ENCODE measurements around the gene HSPG2.
"Not testable (repeated sequence)": the region's sequence is repeated elsewhere in the genome, so short reads cannot be mapped to it uniquely, and the experiment has no call there.

Gene HSPG2

DNA sequence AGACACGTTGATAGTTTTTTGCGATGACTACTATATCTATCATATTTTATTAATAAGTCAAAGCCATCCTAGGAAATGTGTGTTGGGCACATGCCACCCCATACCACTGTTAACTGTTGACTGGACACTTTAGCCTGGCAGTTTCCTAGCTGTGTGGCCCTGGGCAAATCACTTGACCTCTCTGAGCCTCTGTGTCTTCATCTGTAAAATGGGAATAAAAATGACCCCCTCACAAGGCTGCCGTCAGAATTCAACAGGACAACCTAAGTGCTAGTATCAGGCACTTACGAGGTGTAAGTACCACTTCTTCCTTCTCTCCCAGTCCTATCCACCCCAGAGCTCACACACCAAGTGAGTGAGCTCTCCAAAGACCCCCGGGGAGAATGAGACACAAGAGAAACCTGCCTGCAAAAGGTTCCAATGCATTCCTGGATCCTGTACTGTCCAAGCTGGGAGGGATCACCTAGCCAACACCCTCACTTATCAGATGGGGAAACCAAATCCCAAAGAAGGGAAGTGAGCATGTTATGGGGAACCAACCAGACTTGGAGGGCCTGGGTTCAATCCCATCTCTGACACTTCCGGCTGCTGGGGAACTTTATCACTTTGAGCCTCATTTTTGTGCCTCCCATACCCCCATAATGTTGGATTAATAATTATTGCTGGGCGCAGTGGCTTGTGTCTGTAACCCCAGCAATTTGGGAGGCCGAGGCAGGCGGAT, 24.9 kb downstream of the HSPG2 start:
- no peak for DNase-seq

DNA sequence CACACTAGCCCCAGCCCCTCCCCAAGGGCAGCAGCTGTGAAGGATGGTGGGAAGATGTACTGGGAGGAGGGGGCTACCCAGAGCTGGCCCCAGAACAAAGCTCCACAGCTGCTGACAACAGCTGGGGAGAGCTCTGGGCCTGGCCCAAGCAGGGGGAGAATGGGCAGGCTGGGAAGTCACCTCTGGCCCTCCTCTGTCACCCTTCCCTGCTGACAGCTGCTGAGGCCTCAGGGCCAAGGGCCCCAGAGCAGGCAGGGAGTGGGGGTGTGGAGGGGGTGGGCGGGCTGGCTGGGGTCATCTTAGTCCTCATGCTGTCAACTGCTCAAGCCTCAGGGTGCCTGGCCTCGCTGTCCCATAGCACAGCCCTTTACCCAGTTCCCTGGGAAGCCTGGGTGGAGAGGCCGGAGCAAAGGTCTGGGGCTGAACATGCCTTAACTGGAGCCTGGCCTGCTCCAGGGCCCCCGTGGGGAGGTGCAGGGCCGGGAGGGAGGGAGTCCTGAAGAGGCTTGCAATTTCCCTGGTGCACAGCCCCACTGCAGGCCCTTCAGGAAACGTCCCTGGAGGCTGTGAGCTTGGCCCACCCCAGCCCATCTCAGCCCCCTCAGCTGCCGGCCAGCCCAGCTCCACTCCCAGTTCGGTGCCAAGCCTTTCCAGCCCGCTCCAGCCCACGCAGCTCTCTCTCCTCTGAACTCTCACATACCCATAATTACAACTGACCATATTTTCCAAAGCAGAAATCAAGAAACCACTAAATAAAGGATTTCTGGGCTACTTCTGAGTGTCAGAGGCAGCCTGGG, 25.7 kb downstream of the HSPG2 start:
- DNase-seq = no peak

DNA sequence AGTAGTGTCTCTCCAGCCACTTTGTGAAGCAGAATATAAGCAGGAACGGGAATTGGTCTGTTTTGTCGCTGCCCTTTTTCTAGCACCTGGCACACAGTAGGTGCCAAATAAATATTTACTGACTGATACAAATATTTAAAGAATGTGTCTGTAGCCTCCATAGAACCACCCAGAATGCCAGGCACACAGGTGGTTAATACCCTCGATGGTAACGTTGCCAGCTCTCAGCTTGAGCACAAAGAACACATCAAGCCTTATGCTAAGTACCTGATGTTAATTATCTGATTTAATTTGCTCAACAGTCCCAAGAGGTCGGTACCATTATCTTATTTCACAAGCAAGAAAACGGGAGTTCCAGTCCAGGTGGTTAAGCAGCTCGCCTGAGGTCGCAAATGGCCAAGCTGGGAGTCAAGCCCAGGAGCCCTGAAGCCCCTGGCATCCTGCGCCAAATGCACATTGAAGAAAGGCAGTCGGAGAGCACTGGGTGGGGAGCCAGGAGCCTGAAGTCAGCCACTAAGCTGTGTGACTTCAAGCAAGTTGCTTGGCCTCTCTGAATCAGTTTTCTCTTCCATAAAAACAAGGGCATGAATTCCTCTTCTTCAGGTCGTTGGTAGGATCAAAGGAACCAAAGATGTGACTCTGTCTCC, 26.4 kb downstream of the HSPG2 start:
- no peak for DNase-seq

DNA sequence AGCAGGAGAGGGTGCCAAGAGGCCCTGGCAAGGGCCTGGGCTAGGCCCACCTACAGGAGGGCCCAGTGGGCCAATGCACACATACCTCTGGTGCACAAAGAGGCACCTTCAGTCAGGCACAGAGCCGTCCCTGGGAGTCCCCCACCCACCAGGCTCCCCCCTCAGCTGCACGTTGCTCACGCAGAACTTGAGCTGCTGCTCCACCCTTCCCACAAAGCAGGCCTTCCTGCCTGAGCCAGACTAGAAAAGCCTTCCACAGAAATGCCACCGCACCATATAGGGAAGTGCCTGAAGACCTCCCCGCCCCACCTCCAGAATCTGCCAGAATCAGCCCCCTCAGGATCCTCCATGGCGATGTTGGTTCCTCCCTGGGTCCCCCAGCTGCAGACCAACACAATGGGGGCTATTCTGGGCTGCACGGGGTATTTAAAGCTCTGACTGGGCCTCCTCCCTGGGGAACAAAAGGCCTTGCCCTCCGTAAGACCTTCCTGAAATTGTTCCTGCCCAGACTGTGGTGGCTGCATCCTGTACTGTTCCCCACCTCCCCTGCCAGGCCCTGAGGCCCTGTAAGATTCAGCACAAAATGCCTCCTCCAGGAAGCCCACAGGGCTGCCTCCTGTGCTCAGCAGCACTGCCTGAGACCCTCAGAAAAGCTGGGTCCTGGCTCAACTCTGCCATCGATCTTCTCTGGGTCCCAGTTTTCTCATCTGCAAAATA, 27.2 kb downstream of the HSPG2 start:
- no peak for DNase-seq

DNA sequence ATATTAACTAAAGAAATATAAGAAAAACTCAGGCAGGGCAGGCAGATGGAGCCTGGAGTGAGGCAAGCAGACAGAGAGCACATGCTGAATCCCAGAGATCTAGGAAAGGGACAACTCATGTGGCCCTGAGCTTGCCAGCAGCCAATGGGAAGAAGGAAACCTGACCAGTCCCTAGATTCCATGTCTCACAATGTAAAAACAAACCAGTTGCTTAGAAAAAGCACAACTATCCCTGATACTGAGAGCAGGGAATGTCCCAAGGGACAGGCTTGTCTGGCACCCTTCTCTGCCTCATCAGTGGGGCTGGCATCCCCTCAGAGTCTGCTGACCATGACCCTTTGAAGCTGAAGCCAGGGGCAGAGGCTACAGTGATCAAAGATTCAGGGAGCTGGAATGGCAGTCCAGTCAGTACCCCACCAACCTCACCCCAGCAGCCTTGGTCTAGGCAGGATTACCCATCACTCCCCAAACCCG, 27.8 kb downstream of the HSPG2 start:
- DNase-seq = no peak

DNA sequence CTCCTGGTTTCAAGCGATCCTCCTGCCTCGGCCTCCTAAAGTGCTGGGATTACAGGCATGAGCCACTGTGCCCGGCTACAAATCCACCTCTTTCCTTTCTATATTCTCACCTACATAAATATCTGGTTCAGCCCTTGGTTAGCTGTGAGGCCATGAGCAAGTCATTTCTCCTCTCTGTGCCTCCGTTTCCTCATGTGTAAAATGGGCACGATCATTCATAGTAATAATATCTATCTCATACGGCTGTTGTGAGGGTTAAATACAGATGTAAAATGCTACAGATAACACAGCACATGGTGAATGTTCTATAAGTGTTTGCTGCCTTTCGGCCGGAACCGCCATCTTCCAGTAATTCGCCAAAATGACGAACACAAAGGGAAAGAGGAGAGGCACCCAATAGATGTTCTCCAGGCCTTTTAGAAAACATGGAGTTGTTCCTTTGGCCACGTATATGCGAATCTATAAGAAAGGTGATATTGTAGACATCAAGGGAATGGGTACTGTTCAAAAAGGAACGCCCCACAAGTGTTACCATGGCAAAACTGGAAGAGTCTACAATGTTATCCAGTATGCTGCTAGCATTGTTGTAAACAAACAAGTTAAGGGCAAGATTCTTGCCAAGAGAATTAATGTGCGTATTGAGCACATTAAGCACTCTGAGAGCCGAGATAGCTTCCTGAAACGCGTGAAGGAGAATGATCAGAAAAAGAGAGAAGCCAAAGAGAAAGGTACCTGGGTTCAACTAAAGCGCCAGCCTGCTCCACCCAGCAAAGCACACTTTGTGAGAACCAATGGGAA, 29.2 kb downstream of the HSPG2 start:
- not testable (repeated sequence) for DNase-seq

DNA sequence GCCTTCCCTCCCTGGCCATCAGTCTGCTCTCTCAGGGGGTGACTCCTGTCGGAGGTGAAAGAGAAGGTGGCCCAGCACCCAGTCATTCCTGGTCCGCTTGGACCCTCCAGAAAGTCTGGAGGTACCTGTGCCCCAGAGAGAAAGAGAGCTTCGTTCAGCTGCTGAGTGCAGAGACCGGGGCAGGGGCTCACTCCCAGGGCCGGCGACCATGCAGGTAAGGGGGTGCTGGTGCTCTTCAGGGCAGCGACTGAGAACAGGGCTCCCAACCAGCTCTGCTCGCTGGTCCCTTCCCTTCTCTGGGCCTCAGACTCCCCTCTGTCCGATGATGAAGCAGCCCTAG, 30.1 kb downstream of the HSPG2 start:
- DNase-seq = no peak

DNA sequence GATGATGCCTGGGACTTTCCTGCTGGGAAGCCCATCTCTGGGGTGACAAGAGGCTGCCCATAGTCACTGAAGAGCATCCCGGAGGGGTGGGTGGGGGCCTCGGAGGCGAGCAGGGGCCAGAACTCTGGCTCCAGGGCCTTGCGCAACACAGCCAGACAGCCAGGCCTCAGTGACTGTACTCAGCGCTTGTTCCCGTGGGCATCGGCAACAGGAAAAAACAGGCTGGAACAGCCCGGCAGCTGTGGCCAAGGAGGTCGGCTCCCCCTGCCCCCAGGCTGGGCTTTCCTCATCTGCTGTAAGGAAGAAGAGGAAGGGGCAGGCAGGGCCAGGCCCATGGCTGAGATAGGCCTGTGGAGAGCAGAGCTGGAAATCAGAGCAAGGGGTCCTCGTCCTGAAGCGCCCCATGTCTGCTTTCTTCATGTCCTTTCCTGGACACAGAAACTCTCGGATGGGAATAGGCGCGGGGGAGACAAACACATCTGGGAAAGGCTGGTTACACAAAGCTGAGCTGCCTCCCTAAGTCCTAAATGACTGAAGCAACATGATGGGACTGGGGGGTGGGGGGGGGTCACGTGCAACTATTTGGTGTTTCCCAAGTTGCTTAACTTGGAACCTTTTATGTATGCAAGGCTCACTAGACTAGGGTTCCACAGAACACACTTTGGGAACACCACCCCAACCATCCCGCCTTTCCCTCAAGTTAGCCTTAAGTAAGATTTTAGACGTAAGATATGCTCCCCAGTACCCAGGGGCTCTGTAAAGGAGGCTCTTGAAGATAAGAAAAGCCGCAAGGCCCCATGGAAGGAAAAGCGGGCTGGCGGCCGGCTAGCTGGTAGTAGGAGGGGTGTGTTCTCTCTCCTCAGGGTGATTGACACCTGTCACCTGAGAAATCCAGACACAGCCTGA, 30.7 kb downstream of the HSPG2 start:
- DNase-seq = no peak

DNA sequence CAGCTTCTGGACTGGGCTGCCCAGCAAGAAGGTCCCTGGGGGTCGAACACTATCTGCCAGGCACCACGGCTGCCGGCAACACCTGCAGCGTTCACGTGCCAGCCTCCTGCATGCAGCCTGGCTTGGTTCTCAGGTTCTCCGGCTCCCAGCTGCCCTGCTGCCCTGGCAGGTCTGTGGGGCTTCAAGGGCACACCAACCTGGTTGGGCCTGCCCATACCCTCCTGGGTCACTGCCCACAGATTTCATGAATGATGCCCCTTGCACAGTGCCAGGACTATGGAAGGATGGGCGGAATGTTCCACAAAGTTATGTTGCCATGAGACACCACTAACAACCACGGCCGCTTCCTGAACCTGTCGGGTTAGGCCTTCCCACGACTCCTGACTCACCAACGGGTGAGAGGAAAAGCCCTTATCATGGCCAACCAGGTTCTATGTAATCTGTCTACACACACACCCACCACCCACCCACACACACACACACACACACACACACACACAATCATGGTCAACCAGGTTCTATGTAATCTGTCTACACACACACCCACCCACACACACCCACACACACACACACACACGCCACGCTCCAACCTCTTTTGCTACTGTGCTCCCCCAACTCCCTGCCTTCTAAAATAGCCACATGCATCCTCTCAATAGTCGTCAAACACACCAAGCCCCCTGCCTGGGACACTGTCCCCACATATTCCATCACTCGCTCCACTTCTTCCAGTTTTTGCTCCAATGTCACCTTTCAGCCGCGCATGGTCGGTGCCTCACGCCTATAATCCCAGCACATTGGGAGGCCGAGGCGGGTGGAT, 32.2 kb downstream of the HSPG2 start:
- DNase-seq = no peak

DNA sequence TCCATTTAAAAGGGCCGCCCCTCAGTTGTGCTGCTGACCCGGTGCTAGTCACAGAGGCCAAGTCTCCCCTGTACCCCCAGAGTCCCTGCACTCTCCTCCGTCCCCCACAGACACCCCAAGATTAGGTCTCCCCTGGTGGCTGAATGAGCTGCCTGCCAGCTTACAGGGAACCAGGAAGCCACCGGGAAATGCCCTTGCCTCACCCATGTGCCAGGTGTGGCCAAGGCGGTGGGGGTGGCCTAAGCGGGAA, 32.7 kb downstream of the HSPG2 start:
- DNase-seq = no peak

DNA sequence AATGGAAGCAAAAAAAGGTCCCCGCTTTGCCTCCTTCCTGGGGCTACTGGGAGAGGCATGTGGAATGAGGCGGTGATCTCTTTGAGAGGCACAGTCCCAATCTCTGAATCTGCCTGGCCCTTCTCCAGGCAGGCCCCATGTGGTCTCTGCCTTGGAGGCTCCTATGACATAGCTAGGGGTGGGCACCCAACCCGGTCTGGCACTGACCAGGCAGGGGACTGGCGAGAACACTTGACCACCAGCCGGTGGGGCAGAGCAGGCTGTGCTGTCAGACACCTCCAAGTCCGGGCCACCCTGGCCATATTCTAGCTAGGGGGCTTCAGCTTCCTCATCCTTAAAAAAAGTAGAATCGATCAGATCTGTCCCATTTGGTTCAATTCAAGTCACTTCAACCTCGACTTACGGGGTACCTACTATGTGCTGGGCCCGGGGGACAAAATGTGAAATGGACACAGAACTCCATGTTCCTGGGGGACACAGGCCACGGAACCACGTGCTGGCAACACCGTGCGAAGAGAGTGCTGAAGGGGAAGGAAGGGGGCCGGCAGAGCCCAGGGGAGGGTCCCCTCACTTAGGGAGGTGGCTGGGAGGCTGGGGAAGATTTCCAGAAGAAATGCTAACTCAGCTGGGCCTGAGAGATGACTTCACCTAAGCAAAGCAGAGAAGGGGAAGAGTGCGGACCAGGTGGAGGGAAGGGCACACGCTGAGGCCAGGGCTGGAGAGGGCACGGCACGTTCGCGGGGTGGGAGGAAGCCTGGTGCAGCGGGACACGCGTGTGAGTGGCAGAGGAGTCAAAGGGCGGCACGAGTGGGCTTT, 33.3 kb downstream of the HSPG2 start:
- DNase-seq = no peak

DNA sequence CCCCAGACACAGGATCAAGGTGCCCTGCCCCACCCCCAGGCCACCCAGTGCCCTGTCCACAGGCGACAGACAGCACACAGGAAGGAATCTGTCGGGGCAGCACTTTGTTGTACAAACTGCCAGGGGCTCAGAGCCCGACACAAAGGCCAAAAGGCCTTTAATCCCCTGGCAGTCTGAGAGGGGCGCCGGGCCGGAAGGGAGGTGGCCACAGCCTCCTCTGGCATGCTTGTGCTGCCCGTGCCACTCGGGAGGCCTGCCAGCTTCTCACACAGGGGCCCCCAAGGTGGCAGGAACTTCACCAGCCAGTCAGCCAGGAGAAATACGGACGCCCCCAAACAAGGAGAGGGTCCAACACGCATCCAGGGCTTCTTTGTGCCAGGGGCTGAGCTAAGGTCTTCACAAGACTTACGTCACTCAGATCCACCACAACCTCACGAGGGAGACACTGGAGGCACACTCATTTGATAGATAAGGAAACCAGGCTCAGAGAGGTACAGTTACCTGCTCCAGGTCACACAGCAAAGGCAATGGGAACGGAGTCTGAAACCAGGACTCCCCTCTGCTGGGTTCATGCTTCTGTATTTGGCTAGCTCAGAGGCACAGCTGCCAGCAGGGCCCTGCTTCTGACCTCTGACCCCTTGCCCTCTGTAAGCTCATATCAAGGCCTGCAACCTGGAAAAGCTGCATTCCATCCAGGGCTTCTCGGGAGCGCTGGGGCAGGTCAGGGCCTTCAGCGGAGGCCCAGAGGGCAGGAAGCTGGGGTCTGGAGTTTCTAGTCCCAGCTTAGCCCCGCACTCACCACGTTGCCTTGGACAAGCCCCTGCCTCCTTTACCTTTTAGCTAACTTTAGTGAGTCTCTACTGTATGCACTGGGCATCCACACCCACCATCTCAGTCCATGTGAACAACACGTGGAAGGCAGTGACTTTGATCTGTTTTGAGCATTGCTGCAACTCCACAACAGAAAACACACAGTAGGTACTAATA, 34.8 kb downstream of the HSPG2 start:
- DNase-seq = no peak

DNA sequence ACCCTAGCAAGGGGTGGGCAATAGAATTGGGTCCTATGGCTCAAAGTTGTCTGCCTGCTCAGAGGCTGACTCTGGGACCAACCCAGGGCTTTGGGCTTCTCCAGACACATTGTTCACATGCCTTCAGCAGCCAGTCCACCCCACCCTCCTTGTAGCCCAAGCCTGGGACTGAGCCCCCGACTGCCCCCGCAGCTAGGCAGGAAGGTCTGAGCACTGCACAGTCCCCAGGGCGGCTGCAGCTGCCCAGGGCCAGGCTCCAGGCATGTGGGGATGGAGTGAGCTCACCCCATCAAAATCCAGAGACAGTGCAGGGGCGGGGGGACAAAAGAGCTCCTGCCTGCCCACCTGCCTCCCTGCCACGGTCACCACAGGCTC, 35.6 kb downstream of the HSPG2 start:
- DNase-seq = no peak

DNA sequence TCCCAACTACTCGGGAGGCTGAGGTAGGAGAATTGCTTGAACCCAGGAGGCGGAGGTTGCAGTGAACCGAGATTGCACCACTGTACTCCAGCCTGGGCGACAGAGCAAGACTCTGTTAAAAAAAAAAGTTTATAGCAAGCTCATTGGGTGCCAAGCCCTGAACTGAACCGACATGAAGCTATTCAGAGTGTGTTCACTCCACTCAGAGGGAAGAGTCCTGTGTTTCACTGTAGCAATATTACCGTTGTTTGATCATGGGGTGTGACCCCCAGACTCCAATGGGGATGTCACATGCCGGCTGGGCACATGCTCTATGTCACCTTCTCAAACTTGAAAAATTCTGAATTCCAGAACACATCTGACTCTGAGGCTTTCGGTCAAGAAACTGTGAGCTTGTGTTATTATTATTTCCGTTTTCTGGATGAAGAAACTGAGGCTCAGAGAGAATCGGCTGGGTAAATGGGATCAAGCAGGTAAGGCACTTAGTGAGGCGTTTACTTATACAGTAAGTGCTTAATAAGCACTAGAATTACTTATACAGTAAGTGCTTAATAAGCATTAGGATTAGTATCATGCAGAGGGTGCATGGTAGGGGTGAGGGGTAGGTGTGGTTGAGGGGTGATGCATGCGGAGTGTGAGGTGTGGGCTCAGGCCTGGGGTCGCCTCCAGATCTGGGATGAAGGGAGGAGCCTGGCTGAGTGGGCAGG, 36.2 kb downstream of the HSPG2 start:
- DNase-seq = no peak

DNA sequence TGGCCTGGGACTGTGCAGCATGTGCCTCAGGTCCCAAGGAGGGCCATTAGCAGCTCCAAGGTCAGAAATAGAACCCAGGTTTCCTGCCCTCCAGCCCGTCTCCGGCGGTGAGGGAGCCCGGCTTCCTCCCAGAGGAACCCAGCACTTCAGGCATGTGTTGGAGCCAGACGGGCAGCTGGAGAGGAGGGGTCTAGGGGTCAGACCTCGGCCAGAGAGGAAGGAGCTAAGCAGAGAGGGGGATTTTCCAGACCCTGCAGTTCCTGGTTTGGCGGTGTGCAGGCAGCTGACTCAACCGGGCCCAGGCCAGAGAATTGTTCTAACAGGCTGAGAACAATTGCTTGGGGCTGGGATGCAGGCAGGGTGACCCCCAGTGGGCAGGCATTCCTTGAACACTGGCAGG, 37.1 kb downstream of the HSPG2 start:
- no peak for DNase-seq

DNA sequence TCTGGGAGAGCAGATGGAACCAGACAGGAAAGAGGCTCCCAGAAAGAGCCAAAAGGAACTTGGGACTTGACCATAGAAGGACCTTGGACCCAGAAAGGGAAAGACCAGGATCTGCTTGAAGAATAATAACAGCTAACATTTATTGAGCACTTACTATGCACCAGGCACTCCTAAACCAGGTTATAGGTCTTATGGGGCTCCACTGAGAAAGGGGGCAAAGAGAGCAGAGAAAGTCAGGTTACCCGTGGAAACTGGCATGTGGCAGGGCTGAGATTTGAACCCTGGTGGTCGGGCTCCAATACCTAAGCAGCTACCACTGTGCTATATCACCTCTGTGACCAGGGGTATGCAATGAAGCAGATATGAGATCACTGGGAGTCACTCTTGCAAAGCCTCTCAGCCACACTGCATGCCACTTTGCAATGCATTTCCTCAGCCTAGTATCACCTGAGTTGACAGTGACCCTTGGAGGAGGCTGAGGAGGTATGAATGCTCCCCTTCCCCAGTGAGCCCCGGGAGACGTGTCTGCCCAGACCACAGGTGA, 37.8 kb downstream of the HSPG2 start:
- no peak for DNase-seq

DNA sequence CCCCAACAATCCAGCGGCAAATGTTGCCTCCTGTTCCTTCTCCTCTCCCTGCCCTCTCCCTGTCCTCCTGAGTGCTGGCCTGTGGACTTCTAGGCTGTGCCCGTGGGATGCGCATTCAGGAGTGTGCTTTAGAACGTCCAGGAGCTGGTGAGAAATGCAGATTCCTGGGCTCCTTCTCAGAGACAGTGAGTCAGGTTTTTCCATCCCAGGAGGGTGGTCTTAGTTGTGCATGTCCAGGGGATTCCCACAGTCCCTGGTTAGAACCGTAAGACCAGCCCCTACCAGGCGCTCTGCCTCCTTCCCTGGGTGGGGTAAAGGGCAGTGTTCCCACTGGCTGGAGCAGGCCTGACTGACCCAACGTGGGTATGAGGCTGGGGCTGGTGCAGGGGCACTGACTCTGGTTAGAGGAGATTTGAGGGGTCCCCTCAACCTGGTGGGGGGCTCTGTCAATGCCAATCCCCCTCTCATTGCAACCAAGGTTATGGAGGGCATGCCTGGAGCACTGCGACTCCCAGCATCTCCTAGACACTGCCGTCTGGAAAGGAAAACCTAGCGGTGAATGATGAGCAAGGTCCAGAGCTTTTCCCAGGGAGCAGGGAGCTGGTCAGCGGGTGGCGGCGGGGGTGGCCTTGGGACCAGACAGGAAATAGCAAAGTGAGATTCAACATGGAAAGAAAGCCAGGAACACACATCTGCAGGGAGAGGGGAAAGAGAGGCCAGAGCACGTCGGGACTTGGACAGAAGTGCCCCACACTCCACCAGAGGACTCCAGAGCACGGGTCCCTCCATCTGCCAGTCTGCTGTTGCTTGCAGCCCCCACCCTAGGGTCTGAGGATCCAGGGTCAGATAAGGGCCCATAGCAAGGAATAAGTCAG, 38.5 kb downstream of the HSPG2 start:
- DNase-seq = no peak
